ENCODE results near the gene SPTLC1. TPM values are rescaled to one million over a fixed set of nuclear protein-coding genes. Genes with fewer than 3 reads are reported as not detected.
"Not testable (repeated sequence)": the region's sequence is repeated elsewhere in the genome, so short reads cannot be mapped to it uniquely, and the experiment has no call there.

SPTLC1 gene
- total RNA-seq, 1 experiment from 2014 or later = 68.0 TPM

GRCh38 chr9:92030367-92030766 lies 84.8 kb downstream of the SPTLC1 start:
- intact Hi-C loops (cut with micrococcal nuclease) = no loop called here
- H3K27me3 Mint-ChIP-seq (ENCODE audit: insufficient read depth, unreplicated experiment) = no peaks in the 10 kb centered on the region
- no peak for DNase-seq (ENCODE audit: unreplicated experiment)
- no peak overlapping the region for H3K4me3 Mint-ChIP-seq (ENCODE audit: unreplicated experiment)
- TF ChIP-seq, protein P1, sequence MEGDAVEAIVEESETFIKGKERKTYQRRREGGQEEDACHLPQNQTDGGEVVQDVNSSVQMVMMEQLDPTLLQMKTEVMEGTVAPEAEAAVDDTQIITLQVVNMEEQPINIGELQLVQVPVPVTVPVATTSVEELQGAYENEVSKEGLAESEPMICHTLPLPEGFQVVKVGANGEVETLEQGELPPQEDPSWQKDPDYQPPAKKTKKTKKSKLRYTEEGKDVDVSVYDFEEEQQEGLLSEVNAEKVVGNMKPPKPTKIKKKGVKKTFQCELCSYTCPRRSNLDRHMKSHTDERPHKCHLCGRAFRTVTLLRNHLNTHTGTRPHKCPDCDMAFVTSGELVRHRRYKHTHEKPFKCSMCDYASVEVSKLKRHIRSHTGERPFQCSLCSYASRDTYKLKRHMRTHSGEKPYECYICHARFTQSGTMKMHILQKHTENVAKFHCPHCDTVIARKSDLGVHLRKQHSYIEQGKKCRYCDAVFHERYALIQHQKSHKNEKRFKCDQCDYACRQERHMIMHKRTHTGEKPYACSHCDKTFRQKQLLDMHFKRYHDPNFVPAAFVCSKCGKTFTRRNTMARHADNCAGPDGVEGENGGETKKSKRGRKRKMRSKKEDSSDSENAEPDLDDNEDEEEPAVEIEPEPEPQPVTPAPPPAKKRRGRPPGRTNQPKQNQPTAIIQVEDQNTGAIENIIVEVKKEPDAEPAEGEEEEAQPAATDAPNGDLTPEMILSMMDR (IDR thresholded peaks at IDR 0.05; ENCODE audit: unreplicated experiment) = no peak
- no peaks in the 10 kb centered on the region for H3K9me3 Mint-ChIP-seq (ENCODE audit: unreplicated experiment)
- CTCF ChIA-PET = interaction anchor here (0.7 kb wide), 1 partner anchor 33 kb away, joined by 3 read pairs; no protein-coding TSS in a partner anchor
- H3K27ac Mint-ChIP-seq (ENCODE audit: low read depth, unreplicated experiment) = no peak overlapping the region
- POLR2A ChIA-PET = no interaction called here
- H3K4me1 Mint-ChIP-seq (ENCODE audit: insufficient read depth, unreplicated experiment) = no peaks in the 10 kb centered on the region
- BruUV-seq (replicated peaks) = no TSS peak
- H3K36me3 Mint-ChIP-seq (ENCODE audit: insufficient read depth, unreplicated experiment) = peaks cover 35% of the 10 kb centered on the region

DNA sequence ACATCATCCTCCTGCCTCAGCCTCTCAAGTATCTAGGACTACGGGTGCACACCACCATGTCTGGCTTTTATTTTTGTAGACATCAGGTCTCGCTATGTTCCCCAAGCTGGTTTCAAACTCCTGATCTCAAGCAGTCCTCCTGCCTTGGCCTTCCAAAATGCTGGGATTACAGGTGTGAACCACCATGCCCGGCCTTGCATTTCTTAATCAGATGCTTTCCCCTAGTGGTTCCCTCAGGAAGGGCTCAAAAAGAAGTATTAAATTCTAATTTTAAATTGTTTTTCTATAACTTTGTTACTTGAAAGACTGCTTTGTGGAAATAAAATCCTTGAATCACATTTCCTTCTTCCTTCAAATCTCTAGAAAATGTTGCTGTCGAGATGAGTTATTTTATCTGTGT lies 85.7 kb downstream of the SPTLC1 start:
- ChIA-PET CTCF (interaction anchor here (0.6 to 1.0 kb wide), 5 partner anchors 9 to 1119 kb away, joined by 3 read pairs; no protein-coding TSS in a partner anchor), POLR2A (interaction anchor here (1.5 kb wide), 1 partner anchor 9 kb away, joined by 3 read pairs; no protein-coding TSS in a partner anchor)
- Mint-ChIP-seq H3K27ac (ENCODE audit: low read depth, unreplicated experiment) (no peak overlapping the region), H3K36me3 (ENCODE audit: insufficient read depth, unreplicated experiment) (peaks cover 31% of the 10 kb centered on the region), H3K4me1 (ENCODE audit: insufficient read depth, unreplicated experiment) (no peaks in the 10 kb centered on the region), H3K4me3 (ENCODE audit: unreplicated experiment) (no peak overlapping the region), H3K9me3 (ENCODE audit: unreplicated experiment) (no peaks in the 10 kb centered on the region), H3K27me3 (ENCODE audit: insufficient read depth, unreplicated experiment) (no peaks in the 10 kb centered on the region)
- DNase-seq (ENCODE audit: unreplicated experiment) = no peak
- BruUV-seq (replicated peaks) = no TSS peak
- TF ChIP-seq, protein P1 (IDR thresholded peaks at IDR 0.05; ENCODE audit: unreplicated experiment) = no peak
- intact Hi-C loops (cut with micrococcal nuclease) = loop anchor here (10.0 kb wide), 1 partner anchor 255 kb away; no protein-coding TSS in a partner anchor

DNA sequence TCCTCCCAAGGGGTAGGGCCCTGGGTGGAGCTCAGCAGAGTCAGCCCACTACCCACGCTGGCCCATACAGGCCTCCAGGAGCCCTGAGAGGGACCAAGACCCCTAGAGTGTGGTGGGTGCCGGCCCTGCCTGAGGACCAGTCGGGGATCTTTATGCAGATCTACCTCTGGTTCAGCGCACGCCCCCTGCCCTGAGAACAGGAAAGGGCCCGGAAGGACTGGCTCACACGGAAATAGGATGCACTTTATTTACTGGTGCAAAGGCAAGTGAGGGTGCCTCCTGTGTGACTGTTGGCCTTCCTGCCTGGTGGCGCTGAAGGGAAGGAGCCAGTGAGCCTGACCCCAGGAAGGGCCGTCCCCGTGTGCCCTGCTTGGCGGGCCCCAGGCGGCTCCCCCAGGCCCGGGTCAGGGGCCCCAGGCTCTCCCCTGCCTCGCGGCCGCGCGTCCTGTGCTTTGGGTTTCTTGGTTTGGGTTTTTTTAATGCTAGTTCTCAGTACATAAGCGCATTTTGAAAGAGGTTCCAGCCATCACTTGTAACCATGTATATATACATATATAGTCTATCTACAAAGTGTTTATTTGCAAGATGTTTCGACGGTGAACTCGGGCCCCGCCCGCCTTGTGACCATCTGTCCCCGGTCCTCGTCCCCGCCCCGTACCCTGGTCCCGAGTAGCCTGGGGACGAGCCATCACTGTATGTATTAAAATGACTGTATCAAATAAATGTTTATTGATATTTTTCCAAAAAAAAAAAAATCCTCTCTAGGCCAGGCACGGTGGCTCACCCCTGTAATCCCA lies 88.8 kb downstream of the SPTLC1 start:
- no peak for DNase-seq (ENCODE audit: unreplicated experiment)
- TF ChIP-seq, protein P1 (IDR thresholded peaks at IDR 0.05; ENCODE audit: unreplicated experiment) = no peak
- no peak overlapping the region for H3K4me3 Mint-ChIP-seq (ENCODE audit: unreplicated experiment)
- H3K4me1 Mint-ChIP-seq (ENCODE audit: insufficient read depth, unreplicated experiment) = peaks cover 1% of the 10 kb centered on the region
- H3K27me3 Mint-ChIP-seq (ENCODE audit: insufficient read depth, unreplicated experiment) = no peaks in the 10 kb centered on the region
- POLR2A ChIA-PET = no interaction called here
- H3K27ac Mint-ChIP-seq (ENCODE audit: low read depth, unreplicated experiment) = no peak overlapping the region
- H3K36me3 Mint-ChIP-seq (ENCODE audit: insufficient read depth, unreplicated experiment) = peaks cover 11% of the 10 kb centered on the region
- BruUV-seq (replicated peaks) = no TSS peak
- H3K9me3 Mint-ChIP-seq (ENCODE audit: unreplicated experiment) = no peaks in the 10 kb centered on the region
- CTCF ChIA-PET = no interaction called here
- intact Hi-C loops (cut with micrococcal nuclease) = loop anchor here (10.0 kb wide), 1 partner anchor 252 kb away; no protein-coding TSS in a partner anchor

DNA sequence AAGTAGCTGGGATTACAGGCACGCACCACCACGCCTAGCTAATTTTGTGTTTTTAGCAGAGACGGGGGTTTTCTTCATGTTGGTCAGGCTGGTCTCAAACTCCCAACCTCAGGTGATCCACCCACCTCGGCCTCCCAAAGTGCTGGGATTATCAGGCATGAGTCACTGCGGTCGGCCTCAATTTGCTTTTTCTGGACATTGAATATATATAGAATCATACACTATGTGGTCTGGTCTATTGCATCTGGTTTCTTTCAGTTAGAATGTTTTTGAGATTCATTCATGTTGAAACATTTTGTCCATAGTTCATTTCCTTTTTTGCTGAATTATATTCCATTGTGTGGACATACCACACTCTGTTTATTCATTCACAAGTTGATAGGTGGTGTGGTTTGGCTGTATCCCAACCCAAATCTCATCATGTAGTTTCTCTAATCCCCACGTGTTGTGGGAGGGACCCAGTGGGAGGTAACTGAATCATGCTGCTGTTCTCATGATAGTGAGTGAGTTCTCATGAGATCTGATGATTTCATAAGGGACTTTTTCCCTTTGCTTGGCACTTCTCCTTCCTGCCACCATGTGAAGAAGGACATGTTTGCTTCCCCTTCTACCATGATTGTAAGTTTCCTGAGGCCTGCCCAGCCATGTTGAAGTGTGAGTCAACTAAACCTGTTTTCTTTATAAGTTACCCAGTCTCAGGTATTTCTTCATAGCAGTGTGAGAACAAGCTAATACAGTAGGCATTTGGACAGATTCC lies 93.2 kb downstream of the SPTLC1 start:
- BruUV-seq (replicated peaks); H3K9me3 Mint-ChIP-seq (ENCODE audit: unreplicated experiment); H3K4me3 Mint-ChIP-seq (ENCODE audit: unreplicated experiment); H3K27ac Mint-ChIP-seq (ENCODE audit: low read depth, unreplicated experiment); H3K4me1 Mint-ChIP-seq (ENCODE audit: insufficient read depth, unreplicated experiment); H3K36me3 Mint-ChIP-seq (ENCODE audit: insufficient read depth, unreplicated experiment); CTCF ChIA-PET: not testable (repeated sequence)
- intact Hi-C loops (cut with micrococcal nuclease) = loop anchor here (10.0 kb wide), 1 partner anchor 247 kb away; no protein-coding TSS in a partner anchor
- H3K27me3 Mint-ChIP-seq (ENCODE audit: insufficient read depth, unreplicated experiment) = peaks cover 30% of the 10 kb centered on the region
- DNase-seq (ENCODE audit: unreplicated experiment) = peak; percentile 80
- POLR2A ChIA-PET = interaction anchor here (0.6 kb wide), 1 partner anchor 95 kb away, joined by 4 read pairs; no protein-coding TSS in a partner anchor

All from MCF 10A (cell line).